HG03108 (cell line): Measurements from ENCODE around the gene DIP2A.

ENCODE experiments used
- ATAC-seq: cut with Tn5 transposase; IDR thresholded peaks from one replicate; pipeline ENCODE4 v1.9.1; 2021; ENCODE audit warnings: moderate library complexity; ENCODE audit not compliant: unreplicated experiment

Gene DIP2A

GRCh38 chr21:46552274-46552673, 93.6 kb downstream of the DIP2A start:
- ATAC-seq = no peak

GRCh38 chr21:46552865-46553379, 94.2 kb downstream of the DIP2A start:
- no peak for ATAC-seq

GRCh38 chr21:46553993-46554392, 95.3 kb downstream of the DIP2A start:
- ATAC-seq = no peak

GRCh38 chr21:46554431-46555224, 95.9 kb downstream of the DIP2A start:
- ATAC-seq = no peak

GRCh38 chr21:46555225-46555617, 96.5 kb downstream of the DIP2A start:
- ATAC-seq = no peak

- no peak for ATAC-seq
Observed at GRCh38 chr21:46555678-46556077, 97.0 kb downstream of the DIP2A start.

GRCh38 chr21:46556802-46557201, 98.1 kb downstream of the DIP2A start:
- no peak for ATAC-seq

GRCh38 chr21:46557469-46557868, 98.8 kb downstream of the DIP2A start:
- no peak for ATAC-seq

- no peak for ATAC-seq
Observed at GRCh38 chr21:46557919-46558392, 99.3 kb downstream of the DIP2A start.

GRCh38 chr21:46559291-46559983, 100.7 kb downstream of the DIP2A start:
- ATAC-seq = no peak

GRCh38 chr21:46560568-46561444, 102.1 kb downstream of the DIP2A start:
- no peak for ATAC-seq

- no peak for ATAC-seq
Observed at GRCh38 chr21:46561445-46562090, 102.9 kb downstream of the DIP2A start.

GRCh38 chr21:46562472-46562871, 103.8 kb downstream of the DIP2A start:
- ATAC-seq = no peak

- no peak for ATAC-seq
Observed at GRCh38 chr21:46562964-46563607, 104.4 kb downstream of the DIP2A start.

- no peak for ATAC-seq
Observed at GRCh38 chr21:46564391-46564790, 105.7 kb downstream of the DIP2A start.

GRCh38 chr21:46567348-46567747, 108.7 kb downstream of the DIP2A start:
- no peak for ATAC-seq

GRCh38 chr21:46568562-46568961, 109.9 kb downstream of the DIP2A start:
- ATAC-seq = no peak

- no peak for ATAC-seq
Observed at GRCh38 chr21:46569081-46569480, 110.4 kb downstream of the DIP2A start.

- no peak for ATAC-seq
Observed at GRCh38 chr21:46570119-46570518, 111.4 kb downstream of the DIP2A start.

GRCh38 chr21:46570631-46571030, 111.9 kb downstream of the DIP2A start:
- no peak for ATAC-seq
